Hypothalamus (tissue), 51 donors: Measurements from ENCODE around the gene SETD1B.

Experiments used
- DNase-seq, 51 donors: peaks; one replicate each; lab custom pipeline; 2025; lab: John Stamatoyannopoulos, UW

The SETD1B gene

DNA sequence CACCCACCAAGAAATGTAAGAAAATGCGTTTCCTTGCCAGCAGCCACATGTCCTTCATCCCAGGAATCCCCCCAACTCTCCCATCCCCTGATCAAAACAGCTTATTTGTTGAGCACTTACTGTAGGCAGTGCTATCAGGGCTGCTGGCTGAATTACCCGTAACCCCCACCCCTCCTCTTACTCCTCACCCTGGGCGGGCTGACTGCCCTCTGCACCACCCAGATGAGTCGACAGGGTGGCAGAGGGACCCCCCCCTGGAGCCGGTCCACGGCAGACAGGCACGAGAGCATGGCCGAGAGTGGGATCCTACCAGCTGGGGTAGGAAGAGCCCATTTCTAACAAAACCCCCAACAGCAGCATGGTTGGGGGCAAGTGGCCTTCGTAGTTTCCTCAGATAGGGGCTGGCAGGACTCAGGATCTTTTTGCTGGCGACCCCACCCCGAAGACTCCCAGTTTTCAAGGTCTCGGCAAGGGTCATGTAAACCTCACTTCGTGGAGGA, 9.2 kb upstream of the SETD1B start:
- DNase-seq: peak in 4 of 51 donors; percentile 33 to 49 (median 38)

DNA sequence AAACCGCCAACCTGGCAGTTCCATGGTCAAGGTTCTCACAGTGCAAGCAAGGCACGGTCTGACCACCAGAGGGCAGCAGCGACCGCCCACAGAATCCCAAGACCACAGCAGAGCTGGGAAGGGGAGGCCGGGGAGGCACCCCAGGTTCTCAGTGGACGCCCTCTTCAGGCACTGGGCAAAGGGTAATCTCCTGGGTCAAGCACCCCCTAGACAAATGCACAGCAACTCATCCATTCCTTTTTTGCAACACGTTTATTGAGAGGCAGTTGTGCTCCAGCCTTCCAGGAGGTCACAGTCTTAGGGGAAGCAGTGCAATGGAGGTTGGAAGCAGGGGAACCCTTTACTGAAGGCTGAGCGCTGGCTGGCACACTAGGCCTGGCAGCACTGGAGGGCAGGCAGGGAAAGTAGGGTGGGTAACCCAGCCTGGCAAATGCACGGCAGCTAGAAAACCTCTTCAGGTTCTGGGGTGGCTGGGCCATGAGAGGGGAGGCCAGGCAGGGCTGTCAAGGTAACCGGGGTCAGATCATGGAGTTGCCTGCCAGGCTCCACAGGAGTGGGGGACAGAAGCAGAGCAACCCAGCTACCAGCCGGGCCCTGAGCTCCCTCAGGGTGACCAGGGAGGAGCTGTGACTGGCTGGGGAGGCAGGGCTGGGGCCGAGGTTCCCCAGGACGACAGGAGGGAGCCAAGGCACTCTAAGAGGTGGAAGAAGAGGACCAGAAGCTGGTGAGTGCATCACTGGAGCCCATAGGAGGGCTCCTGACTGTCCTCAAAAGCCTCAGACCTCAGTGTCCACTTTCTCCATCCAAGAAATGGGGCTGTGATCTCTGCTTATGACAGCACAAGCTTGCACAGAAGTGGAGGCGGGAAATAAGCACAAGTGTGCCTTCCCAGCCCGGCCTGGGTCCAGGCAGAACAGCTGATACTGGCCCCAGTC, 8.5 kb upstream of the SETD1B start:
- peak in 49 of 51 donors; percentile 35 to 94 (median 74) for DNase-seq

DNA sequence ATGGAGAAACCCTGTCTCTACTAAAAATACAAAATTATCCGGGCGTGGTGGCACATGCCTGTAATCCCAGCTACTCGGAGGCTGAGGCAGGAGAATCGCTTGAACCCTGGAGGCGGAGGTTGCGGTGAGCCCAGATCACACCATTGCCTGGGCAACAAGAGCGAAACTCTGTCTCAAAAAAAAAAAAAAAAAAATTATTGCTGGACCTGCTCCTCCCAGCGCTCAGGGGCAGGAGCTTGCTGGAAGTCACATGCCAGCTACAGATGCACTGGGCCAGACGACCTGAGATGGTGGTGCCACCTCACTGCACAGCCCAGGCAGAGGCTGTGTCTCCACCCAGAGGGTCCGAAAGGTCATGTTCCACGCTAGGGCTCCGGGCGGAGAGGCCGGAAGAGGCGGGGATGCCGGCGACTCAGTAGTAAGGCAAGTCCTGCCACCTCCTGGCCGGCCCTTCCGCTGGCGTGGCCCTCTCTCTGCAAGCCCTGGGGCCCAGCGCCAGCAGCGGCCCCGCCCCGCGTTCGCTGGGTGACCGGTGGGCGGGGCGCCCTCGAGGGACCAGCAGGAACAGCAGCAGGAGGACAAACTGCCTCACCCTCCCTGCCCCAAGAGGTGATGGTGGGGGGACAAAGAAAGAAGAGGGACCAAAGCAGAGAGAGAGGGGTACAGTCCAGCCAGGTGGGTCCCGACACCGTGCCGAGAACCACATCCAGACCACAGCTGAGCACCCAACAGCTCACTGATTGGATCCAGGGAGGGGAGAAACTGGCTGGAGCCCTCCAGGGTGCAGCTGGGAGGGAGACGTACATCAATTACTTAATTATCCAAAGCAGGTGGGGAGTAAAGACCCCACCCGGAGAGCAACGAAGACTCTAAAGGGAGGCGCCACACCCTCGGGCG, 6.7 kb upstream of the SETD1B start:
- DNase-seq: peak in 49 of 51 donors; percentile 19 to 90 (median 71)

DNA sequence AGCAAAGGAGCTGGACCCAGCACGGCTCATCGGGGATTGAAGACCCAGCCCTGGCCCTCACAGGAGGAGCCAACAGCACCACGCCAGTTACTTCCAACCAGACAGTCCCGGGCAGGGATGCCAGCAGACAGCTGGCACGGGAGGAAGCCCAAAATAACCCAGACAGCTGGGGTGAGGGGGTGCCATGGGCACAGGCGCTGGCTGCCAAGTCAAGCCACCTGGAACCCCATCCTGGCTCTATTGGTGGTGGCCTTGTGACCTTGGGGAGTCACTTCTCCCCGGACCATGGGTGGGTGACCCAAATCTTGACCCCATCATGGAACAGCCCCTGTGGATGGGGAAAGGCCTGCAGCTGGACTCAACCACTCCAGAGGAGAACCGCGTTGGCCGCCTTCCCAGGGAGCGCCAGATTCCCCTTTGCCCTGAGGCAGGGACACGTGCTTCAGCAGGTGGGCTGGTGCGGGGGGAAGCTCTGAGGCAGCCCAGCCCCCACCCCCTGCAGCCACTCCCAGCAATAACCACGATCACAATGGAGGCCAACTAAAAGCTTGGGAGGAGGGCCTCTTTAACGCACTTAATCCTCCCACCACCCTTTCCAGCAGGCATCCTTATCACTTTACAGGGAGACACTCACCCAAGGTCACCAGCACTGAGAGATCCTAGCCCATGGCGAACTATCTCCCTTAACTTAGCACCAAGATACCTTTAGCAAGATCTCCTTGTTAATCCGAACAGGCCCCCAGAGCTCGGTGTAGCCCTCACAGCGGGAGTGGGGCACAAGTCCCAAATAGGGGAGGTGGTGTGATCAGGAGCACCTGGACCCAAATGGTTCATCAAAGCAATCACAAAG, 5.6 kb upstream of the SETD1B start:
- DNase-seq: peak in 37 of 51 donors; percentile 14 to 78 (median 53)

DNA sequence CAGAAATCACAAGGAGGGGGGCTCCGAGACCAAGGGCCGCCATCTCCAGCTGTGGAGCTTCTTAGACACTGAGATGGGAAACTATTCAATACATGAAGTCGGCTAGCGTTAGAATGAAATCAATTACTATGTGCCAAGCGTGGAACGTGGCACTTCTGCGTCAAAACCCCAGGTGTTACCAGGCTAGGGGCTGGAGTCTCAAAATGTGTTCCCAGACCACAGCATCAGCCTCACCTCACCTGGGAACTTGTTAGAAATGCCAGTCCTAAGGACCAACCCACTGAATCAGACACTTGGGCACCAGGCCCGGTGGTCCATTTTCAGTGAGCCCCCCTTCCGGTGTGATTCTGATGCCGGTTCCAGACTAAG, 5.0 kb upstream of the SETD1B start:
- DNase-seq: peak in 4 of 51 donors; percentile 34 to 47 (median 41)

DNA sequence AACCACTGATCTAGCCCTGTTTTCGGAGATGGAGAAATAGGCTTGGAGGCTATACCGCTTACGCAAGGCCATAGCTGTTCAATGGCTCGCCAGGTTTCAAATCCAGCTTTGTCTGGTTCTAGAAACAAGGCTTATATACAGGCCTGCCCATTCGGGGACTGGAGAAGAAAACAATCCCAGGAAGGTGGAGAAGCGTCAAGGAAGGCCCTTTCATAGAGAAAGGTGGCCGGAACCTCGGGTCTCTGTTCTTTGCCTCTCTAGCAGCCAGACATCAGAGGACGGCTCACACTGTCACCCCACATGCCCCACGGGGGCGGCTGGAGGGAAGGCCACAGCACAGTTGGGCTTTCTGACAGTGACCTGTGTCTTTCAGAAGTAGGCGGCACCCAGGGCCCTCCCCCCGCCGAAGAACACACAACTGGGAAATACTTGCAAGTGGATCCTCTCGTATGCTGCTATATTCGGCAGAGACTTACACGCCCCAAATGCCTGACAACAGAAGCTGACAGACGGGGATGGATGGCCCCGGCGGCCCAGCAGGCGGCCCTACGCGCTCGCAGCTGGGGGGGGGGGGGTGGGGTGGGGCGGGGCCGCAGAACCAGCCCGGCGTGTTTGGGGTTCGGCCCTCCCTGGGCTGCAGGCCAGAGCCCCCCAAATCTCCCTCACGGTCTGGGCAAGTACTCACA, 4.5 kb upstream of the SETD1B start:
- peak in 44 of 51 donors; percentile 8 to 75 (median 45) for DNase-seq

DNA sequence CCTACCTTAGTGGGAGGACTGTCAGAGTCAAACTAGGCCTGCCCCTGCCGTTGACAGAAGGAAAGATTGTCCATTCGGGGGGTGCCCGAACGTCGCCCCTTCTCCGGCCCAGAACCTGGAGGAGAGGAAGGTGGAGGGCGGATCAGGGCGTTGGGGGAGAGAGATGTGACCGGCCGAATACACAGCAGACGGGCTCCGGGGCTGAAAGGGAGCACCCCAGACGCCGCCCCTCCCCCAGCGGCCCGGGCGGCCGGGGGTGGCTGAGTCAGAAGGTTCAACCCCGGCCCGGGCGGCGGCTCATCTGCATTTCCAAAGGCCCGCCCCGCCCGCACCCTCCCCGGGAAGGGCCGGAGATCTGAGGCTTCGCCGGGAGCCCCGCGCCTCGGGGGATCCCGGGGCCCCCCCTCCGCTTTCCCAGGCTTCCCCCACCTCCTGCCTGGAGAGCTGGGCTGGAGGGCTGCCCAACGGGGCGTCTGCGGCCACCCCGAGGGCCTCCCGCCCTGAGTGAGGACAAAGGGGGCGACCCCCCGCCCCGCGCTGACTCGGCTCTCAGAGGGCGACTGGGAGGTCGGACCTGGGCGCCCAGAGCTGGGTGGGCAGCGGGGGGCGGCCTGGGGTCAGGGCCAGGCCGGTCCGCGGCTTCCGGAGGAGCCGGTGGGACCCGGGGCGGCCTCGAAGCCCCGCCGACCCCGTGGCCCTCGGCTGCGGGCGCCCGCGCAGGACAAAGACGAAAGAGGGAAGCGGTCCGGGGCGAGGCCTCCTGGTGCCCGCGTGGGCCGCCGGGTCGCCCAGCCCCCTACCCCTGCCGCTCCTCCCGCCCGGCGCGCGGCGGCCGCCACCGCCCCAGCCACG, 3.7 kb upstream of the SETD1B start:
- peak in 48 of 51 donors; percentile 28 to 88 (median 63) for DNase-seq

DNA sequence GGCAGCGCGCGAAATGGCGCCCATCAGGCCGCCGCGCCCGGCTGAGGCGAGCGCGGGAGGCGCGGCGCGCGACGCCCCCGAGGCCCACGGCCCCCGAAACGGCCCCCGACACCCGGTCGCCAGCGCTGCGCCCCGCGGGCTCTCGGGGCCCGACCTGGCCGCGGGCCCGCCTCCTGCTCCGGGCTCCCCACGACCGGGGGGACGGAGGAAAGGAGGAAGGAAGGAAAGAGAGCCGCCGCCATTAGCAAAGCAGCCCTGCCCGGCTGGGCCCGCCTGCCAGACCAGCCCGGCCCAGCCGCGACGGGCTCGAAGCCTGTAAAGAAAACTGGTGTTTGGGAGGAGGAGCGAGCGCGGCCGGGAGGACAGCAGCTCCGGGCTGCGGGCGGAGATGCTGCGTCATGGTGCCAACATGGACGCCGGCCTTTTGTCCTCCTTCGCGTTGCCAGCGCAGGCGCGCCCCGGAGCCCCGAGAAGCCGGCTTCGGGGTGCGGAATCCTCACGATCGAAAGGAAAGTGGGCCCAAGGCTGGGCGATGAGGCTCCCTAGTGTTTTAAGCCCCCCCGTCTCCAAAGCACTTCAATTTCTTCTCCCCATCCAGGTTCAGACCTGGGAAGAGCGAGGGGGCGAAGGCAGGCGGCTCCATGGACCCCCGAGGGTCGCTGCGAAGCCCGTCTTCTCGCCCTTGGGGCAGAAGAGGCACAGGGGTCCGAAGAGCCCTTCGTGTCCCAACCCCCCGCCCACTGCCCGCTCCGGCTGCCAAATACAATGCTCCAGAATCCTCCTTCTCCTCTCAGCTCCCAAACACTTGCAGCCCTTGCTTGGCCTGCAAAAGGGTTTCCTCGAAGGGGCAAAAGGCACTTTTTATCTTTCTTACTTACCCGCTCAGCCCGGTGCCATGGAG, 2.9 kb upstream of the SETD1B start:
- peak in 49 of 51 donors; percentile 20 to 79 (median 61) for DNase-seq

DNA sequence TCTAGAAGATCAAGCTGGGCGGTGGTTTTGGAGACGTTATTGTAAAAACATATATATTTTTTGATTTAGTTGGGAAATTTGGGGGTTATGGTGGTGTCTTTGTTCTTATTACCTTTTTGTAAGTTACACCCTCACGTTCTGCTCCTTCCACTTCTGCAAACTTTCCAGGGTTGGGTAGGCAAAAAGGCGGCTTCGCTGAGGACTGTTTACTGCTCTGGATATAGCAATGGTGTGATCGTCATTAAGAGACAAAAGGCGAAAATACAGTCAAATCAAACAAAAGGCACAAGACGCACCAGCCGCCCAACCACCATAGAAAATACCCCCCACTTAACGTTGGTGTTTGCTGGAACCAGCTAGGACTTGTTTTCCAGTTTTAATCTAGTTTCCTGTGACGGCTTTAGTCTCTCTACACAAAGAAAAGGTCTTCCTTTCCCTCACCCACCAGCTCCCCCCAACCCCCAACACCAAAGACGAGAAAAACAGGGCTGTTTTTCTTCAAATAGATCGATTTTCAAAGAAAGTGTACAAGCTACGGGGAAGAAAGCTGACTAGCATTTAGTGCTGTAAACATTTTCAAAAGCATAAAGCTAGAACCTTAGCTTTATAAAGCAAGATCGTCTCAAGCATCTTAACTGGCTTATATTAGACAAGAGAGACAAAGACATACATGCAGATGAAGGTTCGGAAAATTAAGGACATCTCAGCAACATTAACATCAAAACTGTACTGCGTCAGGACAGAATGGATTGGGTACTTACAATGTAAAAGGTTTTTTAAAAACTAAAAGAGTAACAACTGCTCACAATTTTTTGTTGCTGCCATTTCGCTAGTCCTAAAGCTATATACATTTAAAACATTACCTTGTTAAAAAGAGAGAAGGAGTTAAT, 2.0 kb upstream of the SETD1B start:
- DNase-seq: peak in 13 of 51 donors; percentile 14 to 85 (median 40)

DNA sequence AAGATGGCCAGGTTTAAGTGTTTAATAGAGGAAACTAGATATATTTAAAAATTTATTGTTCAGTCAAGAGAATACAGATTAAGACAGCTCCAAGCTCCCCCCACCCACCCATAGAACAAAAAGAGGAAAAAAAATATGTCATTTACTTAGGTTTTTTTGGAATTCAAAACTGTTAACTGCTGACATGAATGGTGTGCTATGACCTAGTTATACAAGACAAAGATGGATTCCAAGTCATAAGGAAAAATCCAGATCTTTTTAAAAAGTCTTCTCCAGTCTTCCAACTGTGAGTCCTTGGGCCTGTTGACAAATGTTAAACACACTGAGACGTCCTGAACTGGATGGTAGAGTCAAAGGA, 1.3 kb upstream of the SETD1B start:
- DNase-seq: no peak

DNA sequence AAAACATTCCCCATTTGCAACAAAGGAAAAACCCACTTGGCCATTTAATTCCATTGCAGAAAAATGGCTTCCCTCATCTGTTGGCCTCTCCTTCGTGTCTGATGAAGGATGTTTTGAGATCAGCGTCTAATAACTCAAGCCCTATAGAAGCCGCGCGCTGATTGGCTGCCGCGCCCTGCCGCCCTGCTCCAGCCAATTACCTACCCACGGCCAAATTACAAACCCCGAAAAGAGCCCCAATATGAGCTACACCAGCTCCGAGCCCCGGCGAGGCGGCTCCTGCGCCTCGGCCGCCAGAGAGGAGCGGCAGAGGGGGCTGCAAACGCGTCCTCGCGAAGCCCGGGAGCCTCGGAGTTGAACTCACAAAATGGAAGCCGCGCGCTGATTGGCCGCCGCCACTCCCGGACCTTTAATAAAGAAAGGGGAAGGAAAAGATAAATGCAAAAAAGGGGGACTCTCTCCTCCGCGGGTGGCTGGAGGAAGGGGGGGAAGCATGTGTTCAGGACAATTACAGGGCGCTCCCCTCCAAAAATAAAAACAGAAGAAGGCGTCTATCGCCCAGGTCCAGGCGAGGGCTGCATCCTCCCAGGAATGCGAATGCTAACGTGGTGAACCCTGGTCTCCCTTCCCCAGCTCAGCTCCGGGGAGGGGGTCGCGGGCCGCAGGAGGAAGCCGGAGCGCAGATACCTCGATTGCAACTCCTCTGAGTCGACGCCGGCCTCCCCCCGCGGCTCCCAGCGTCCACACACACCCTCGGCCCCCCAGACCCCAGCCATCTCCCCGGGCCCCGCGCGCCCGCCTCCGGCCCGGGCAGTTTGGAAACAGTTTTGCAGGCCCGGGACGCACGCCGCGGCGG, 738 bp upstream of the SETD1B start:
- peak; percentile 61 to 99 (median 92) for DNase-seq

DNA sequence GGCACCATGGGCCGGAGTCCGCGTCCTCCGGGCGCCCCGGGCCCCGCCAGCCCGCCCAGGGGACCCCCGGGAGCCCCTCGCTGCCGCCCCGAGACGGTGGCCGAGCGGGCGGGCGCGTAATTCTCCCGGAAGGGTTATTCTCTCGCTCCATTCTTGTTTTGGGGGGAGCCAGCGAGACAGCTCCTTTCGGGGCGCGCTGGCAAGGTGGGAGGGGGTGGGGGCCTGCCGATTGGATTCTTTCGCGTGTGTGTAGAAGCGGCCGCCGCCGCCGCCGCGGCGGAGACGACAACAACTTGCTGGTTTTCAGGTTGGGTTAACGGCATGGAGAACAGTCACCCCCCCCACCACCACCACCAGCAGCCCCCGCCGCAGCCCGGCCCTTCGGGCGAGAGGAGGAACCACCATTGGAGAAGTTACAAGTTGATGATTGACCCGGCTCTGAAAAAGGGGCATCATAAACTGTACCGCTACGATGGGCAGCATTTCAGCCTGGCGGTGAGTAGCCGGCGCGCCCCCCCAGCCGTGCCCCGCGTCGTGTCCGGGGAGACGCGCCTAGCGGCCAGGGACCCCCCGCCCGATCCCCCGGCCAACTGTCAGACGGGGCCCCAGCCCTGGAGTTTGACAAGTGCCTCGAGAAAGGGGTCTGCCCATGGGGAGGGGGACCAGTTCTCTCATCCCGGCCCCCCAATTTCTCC, 755 bp downstream of the SETD1B start:
- DNase-seq: peak in 23 of 51 donors; percentile 13 to 65 (median 28)

DNA sequence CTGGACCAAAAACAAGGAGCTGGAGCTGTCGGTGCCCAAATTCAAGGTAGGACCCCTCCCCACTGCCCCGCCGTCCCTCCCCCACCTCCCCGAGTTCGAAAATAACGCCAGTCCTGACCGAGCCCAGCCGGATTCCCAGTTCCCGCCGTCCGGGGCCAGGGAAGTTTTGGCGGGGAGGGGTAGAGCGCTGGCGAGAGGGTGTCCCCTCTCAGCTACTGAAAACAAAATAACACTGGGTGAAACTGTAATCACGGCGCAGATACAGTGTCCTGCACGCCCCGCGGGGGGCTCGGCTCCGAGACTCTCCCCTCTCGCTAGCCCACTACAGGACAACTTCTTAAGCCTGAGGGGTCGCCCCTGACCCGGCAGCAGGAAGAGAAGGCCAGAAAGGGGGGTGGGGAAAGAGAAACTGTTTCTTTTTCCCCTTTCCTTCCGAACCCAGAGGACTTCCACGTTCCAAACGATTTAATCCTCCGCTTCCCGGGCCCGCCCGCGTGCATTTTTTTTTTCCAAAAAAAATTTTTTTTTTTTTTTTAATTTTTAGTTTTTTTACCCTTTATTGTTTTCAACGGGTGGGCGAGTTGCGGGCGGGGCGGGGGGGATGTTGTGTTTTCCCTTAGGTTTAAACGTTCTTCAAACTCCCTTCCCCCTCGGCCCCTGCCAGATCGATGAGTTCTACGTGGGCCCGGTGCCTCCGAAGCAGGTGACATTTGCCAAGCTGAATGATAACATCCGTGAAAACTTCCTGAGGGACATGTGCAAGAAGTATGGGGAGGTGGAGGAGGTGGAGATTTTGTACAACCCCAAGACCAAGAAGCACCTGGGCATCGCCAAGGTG, 1.6 kb downstream of the SETD1B start:
- DNase-seq: peak in 3 of 51 donors; percentile 9 to 32 (median 12)

DNA sequence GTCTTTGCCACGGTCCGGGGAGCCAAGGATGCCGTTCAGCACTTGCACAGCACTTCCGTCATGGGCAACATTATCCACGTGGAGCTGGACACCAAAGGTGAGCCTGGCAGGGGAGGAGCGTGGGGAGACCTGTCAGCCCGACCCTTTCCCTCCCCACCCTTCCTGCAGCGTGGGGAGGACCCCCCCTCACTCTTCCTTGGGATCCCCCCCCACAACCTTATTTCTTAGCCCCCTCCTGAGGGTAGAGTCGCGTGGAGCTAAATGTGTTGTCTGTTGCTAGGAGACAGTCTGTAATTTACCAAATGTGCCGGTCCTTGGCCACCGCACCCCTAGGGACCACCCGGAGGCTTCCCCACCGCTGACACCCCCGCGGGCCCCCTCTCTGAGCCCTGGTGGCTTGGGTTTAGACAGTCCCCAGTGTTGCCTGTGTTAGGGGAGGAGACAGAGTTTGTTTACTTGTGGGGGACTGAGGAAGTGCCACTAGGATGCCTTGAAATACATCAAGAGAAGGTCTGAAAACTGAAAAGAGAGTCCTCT, 2.3 kb downstream of the SETD1B start:
- DNase-seq: peak in 1 of 51 donors; percentile 22
